HepG2 (cell line): ENCODE results near the gene SNAI1. TPM values are rescaled to one million over a fixed set of nuclear protein-coding genes. Genes with fewer than 3 reads are reported as not detected.

Experiments
- BRD4 ChIP-seq: sonication (generic); formaldehyde crosslinking; IDR thresholded peaks from 2 replicates; pipeline ENCODE4 v1.4.0; 2020; ENCODE audit warnings: missing genetic modification reagents
- GLI4 ChIP-seq: sonication (generic); formaldehyde crosslinking; IDR thresholded peaks from 2 replicates; pipeline ENCODE4 v1.5.1; 2020; ENCODE audit warnings: missing genetic modification reagents, mild to moderate bottlenecking, moderate library complexity, borderline replicate concordance
- HNRNPLL ChIP-seq: fragments of 200-400 bp; formaldehyde crosslinking; IDR thresholded peaks from 2 replicates; pipeline ENCODE4 v1.6.1; 2017; ENCODE audit warnings: mild to moderate bottlenecking, low read depth, low read length; ENCODE audit not compliant: poor library complexity, severe bottlenecking
- PHF20 ChIP-seq: sonication (generic); formaldehyde crosslinking; IDR thresholded peaks from 2 replicates; pipeline ENCODE4 v1.5.0; 2020; ENCODE audit warnings: mild to moderate bottlenecking, missing genetic modification reagents
- SMARCC2 ChIP-seq: fragments of 450-650 bp; IDR thresholded peaks from 2 replicates; pipeline ENCODE4 v1.6.1; 2017; ENCODE audit warnings: antibody characterized with exemption, mild to moderate bottlenecking
- SP4 ChIP-seq: sonication (generic); formaldehyde crosslinking; IDR thresholded peaks from 2 replicates; pipeline ENCODE4 v1.8.1; 2023; ENCODE audit warnings: mild to moderate bottlenecking, missing genetic modification reagents
- TMF1 ChIP-seq: sonication (generic); formaldehyde crosslinking; IDR thresholded peaks from 2 replicates; pipeline ENCODE4 v1.8.1; 2022; ENCODE audit warnings: low read depth, missing genetic modification reagents
- TOPORS ChIP-seq: sonication (generic); formaldehyde crosslinking; IDR thresholded peaks from 2 replicates; pipeline ENCODE4 v1.8.0; 2023; ENCODE audit warnings: mild to moderate bottlenecking, missing genetic modification reagents
- ZFP41 ChIP-seq: sonication (generic); formaldehyde crosslinking; IDR thresholded peaks from 2 replicates; pipeline ENCODE4 v1.4.0; 2020; ENCODE audit warnings: mild to moderate bottlenecking, missing genetic modification reagents, borderline replicate concordance
- ZMYM3 ChIP-seq: sonication (generic); formaldehyde crosslinking; IDR thresholded peaks from 2 replicates; pipeline ENCODE4 v1.5.1; 2020; ENCODE audit warnings: mild to moderate bottlenecking, missing genetic modification reagents
- ZNF124 ChIP-seq: sonication (generic); formaldehyde crosslinking; IDR thresholded peaks from 2 replicates; pipeline ENCODE4 v1.4.0; 2020; ENCODE audit warnings: missing genetic modification reagents
- ZNF234 ChIP-seq: sonication (generic); formaldehyde crosslinking; conservative IDR thresholded peaks from 2 replicates; pipeline ENCODE4 v1.5.1; 2020; ENCODE audit warnings: mild to moderate bottlenecking, missing genetic modification reagents
- ZNF235 ChIP-seq: sonication (generic); formaldehyde crosslinking; IDR thresholded peaks from 2 replicates; pipeline ENCODE4 v1.8.1; 2023; ENCODE audit warnings: mild to moderate bottlenecking, missing genetic modification reagents, borderline replicate concordance
- ZNF674 ChIP-seq: sonication (generic); formaldehyde crosslinking; IDR thresholded peaks from 2 replicates; pipeline ENCODE4 v1.5.0; 2020; ENCODE audit warnings: low read depth, mild to moderate bottlenecking, missing genetic modification reagents
- ZNF724P ChIP-seq: sonication (generic); formaldehyde crosslinking; IDR thresholded peaks from 2 replicates; pipeline ENCODE4 v1.8.0; 2022; ENCODE audit warnings: missing genetic modification reagents, borderline replicate concordance
- ZNF775 ChIP-seq: sonication (generic); formaldehyde crosslinking; IDR thresholded peaks from 2 replicates; pipeline ENCODE4 v1.4.0; 2020; ENCODE audit warnings: missing genetic modification reagents, mild to moderate bottlenecking, moderate library complexity, borderline replicate concordance
- ZNF800 ChIP-seq: sonication (generic); formaldehyde crosslinking; IDR thresholded peaks from 2 replicates; pipeline ENCODE4 v1.4.0; 2020; ENCODE audit warnings: missing genetic modification reagents
- ZSCAN30 ChIP-seq: sonication (generic); formaldehyde crosslinking; IDR thresholded peaks from 2 replicates; pipeline ENCODE4 v1.5.0; 2020; ENCODE audit warnings: mild to moderate bottlenecking, missing genetic modification reagents
- polyA plus RNA-seq, 8 experiments: library from polyadenylated mRNA; depleted of rRNA in 3 of 8; stranded (reverse) in 7 of 8; unstranded in 1 of 8; fragments of >200 nt; fragmentation: Illumina TruSeq in 4 of 8; extraction: Trizol in 4 of 8; gene quantifications; 2 replicates each; pipeline versions ENCODE4 v1.2.1 to v1.2.3, GENCODE V29; 2011 to 2016; ENCODE audit warnings: low read depth in 4 of 8, missing spikeins in 1 of 8, mixed read lengths in 1 of 8; ENCODE audit not compliant: insufficient read depth in 1 of 8
- total RNA-seq, 5 experiments: library from RNA; depleted of rRNA; stranded (reverse); fragments of >200 nt; fragmentation: Illumina TruSeq; extraction: Trizol; gene quantifications; 2 replicates each; pipeline ENCODE4 v1.2.3, GENCODE V29; 2016; ENCODE audit warnings: low read depth in 1 of 5
- TF ChIP-seq, protein P1 (sequence below): sonication (generic); formaldehyde crosslinking; IDR thresholded peaks from 2 replicates; pipeline ENCODE4 v1.8.0; 2022; ENCODE audit warnings: low read depth, missing genetic modification reagents
- TF ChIP-seq, protein P2 (sequence below): sonication (generic); formaldehyde crosslinking; IDR thresholded peaks from 2 replicates; pipeline ENCODE4 v1.4.0; 2020; ENCODE audit warnings: missing genetic modification reagents, mild to moderate bottlenecking, borderline replicate concordance
- TF ChIP-seq, protein P3 (sequence below): sonication (generic); formaldehyde crosslinking; IDR thresholded peaks from 2 replicates; pipeline ENCODE4 v1.4.0; 2020; ENCODE audit warnings: mild to moderate bottlenecking, missing genetic modification reagents
- TF ChIP-seq, protein P4 (sequence below): sonication (generic); formaldehyde crosslinking; IDR thresholded peaks from 2 replicates; pipeline ENCODE4 v1.5.0; 2020; ENCODE audit warnings: missing genetic modification reagents

Gene SNAI1
- total and polyA plus RNA-seq, 2 of the 13 experiments (the other 11 are each of a cell fraction or from before 2014, with no cell fraction given), result 1.3 to 1.4 TPM

DNA sequence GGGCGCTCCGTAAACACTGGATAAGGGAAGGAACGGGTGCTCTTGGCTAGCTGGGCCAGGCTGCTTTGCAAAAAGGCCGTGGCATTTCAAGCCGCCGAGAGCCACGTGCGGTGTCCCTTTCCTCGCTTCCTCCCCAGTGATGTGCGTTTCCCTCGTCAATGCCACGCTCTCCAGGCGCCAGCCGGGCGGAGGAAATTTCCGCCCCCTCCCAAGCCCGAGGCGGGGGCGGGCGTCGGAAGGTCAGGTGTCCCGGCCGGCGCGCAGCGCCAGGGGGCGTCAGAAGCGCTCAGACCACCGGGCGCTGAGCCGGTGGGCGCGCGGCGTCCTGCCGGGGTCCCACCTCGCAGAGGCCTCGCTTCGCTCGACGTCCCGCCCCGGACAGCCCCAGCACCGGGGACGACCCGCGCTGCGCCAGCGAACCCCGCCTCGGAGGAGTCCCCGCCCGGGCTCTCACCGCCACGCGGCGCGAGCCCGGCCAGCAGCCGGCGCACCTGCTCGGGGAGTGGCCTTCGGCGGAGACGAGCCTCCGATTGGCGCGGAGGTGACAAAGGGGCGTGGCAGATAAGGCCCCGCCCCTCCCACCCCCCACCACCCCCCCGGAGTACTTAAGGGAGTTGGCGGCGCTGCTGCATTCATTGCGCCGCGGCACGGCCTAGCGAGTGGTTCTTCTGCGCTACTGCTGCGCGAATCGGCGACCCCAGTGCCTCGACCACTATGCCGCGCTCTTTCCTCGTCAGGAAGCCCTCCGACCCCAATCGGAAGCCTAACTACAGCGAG is at the start of gene SNAI1 (continued):
- TF ChIP-seq, protein P1, sequence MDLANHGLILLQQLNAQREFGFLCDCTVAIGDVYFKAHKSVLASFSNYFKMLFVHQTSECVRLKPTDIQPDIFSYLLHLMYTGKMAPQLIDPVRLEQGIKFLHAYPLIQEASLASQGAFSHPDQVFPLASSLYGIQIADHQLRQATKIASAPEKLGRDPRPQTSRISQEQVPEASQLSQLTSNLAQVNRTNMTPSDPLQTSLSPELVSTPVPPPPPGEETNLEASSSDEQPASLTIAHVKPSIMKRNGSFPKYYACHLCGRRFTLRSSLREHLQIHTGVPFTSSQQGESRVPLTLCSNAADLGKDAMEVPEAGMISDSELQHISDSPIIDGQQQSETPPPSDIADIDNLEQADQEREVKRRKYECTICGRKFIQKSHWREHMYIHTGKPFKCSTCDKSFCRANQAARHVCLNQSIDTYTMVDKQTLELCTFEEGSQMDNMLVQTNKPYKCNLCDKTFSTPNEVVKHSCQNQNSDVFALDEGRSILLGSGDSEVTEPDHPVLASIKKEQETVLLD (CRISPR knock-in tag), result peak; percentile 88
- TF ChIP-seq, protein P2, sequence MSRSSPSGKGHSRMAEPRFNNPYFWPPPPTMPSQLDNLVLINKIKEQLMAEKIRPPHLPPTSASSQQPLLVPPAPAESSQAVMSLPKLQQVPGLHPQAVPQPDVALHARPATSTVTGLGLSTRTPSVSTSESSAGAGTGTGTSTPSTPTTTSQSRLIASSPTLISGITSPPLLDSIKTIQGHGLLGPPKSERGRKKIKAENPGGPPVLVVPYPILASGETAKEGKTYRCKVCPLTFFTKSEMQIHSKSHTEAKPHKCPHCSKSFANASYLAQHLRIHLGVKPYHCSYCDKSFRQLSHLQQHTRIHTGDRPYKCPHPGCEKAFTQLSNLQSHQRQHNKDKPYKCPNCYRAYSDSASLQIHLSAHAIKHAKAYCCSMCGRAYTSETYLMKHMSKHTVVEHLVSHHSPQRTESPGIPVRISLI (CRISPR knock-in tag), result peak; percentile 29; the same call in 1 of the 2 replicates
- TF ChIP-seq BRD4 (peak; percentile 90; the same call in 1 of the 2 replicates), ZNF234 (0 out of 2 replicates have a peak, but pooled peaks have one; percentile 11), HNRNPLL (peak; percentile 60), ZNF124 (CRISPR knock-in tag) (peak; percentile 83; the same call in 1 of the 2 replicates), PHF20 (CRISPR knock-in tag) (no peak; the same call in 1 of the 2 replicates), ZNF674 (CRISPR knock-in tag) (no peak), ZSCAN30 (CRISPR knock-in tag) (no peak), GLI4 (CRISPR knock-in tag) (peak; percentile 6; the same call in 1 of the 2 replicates), ZFP41 (CRISPR knock-in tag) (peak; percentile 99), SMARCC2 (no peak), ZNF775 (CRISPR knock-in tag) (no peak; the same call in 1 of the 2 replicates), ZNF235 (CRISPR knock-in tag) (peak; percentile 51; the same call in 1 of the 2 replicates), ZMYM3 (CRISPR knock-in tag) (peak; percentile 84; the same call in 1 of the 2 replicates), SP4 (CRISPR knock-in tag) (peak; percentile 95), ZNF724P (CRISPR knock-in tag) (peak; percentile 97; the same call in 1 of the 2 replicates), TMF1 (CRISPR knock-in tag) (peak; percentile 74; the same call in 1 of the 2 replicates), TOPORS (CRISPR knock-in tag) (no peak), ZNF800 (CRISPR knock-in tag) (peak; percentile 89; the same call in 1 of the 2 replicates)
- TF ChIP-seq, protein P3, sequence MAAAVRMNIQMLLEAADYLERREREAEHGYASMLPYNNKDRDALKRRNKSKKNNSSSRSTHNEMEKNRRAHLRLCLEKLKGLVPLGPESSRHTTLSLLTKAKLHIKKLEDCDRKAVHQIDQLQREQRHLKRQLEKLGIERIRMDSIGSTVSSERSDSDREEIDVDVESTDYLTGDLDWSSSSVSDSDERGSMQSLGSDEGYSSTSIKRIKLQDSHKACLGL (CRISPR knock-in tag), result peak; percentile 92
- TF ChIP-seq, protein P4, sequence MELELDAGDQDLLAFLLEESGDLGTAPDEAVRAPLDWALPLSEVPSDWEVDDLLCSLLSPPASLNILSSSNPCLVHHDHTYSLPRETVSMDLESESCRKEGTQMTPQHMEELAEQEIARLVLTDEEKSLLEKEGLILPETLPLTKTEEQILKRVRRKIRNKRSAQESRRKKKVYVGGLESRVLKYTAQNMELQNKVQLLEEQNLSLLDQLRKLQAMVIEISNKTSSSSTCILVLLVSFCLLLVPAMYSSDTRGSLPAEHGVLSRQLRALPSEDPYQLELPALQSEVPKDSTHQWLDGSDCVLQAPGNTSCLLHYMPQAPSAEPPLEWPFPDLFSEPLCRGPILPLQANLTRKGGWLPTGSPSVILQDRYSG (CRISPR knock-in tag), result peak; percentile 99
